Loucy (cell line): ENCODE data around the gene SLC39A13.

ENCODE experiments used
- EZH2phosphoT487 ChIP-seq: fragments of 200-600 bp; IDR thresholded peaks from 2 replicates; pipeline ENCODE4 v1.6.1; 2018; ENCODE audit warnings: antibody characterized with exemption, mild to moderate bottlenecking, moderate library complexity, borderline replicate concordance
- TF ChIP-seq, protein P1 (sequence below): fragments of 200-600 bp; sonication (generic); conservative IDR thresholded peaks from 2 replicates; pipeline ENCODE4 v1.5.1; 2014; ENCODE audit warnings: mild to moderate bottlenecking, antibody characterized with exemption, low read length

DNA sequence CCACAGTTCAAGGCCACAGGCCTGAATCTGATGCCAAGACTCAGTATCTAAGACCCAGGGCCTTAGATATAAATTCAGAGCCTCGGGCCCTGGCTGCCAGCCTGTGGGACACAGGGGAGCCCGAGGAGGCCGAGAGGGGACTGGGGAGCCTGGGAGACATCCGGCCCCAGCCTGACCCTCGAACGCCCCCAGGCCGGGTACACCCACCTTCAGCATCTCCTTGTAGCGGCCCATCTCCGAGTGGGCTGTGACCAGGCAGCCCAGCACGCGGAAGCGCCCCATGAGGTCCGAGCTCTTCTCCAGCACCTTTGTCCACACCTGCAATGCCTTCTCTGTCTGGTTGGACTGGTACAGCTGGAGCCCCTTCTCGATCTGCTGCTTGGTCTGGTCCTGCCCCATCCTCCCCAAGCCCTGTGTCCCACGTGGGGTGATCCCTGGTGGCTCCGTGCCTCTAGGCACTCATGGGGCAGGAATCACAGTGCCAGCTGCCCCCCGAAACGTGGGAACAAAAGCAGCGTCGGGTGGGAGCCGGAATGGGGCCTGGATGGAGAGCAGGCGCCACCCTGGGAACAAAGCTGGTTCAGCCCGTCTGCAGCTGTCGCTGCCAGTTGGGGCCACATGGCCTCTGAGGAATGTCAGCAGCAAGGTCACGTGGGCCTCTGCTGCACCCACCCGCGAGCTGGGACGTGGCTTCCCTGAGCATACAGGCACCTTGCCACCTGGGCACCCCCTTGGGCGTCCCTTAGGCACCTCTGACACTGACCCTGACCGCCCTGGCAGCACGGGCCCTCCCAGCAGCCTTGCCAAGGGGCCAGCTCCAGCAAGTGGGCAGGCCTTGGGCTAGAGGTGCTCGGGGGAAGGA lies 40.4 kb downstream of the SLC39A13 start, which contains the start of gene RAPSN:
- TF ChIP-seq, protein P1, sequence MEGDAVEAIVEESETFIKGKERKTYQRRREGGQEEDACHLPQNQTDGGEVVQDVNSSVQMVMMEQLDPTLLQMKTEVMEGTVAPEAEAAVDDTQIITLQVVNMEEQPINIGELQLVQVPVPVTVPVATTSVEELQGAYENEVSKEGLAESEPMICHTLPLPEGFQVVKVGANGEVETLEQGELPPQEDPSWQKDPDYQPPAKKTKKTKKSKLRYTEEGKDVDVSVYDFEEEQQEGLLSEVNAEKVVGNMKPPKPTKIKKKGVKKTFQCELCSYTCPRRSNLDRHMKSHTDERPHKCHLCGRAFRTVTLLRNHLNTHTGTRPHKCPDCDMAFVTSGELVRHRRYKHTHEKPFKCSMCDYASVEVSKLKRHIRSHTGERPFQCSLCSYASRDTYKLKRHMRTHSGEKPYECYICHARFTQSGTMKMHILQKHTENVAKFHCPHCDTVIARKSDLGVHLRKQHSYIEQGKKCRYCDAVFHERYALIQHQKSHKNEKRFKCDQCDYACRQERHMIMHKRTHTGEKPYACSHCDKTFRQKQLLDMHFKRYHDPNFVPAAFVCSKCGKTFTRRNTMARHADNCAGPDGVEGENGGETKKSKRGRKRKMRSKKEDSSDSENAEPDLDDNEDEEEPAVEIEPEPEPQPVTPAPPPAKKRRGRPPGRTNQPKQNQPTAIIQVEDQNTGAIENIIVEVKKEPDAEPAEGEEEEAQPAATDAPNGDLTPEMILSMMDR: no peak
- TF ChIP-seq EZH2phosphoT487: no peak
